Mucosa of stomach (tissue), 1 donor: ENCODE measurements around the gene COX5A.
"Not testable (repeated sequence)": the region's sequence is repeated elsewhere in the genome, so short reads cannot be mapped to it uniquely, and the experiment has no call there.

Experiments
- H3K27me3 ChIP-seq: one replicate; pipeline ENCODE4 v1.7.0; 2013; ENCODE audit warnings: mild to moderate bottlenecking, low read length; ENCODE audit not compliant: control insufficient read depth, insufficient read depth
- H3K36me3 ChIP-seq: one replicate; pipeline ENCODE4 v1.7.0; 2013; ENCODE audit warnings: low read length; ENCODE audit not compliant: control insufficient read depth, insufficient read depth
- H3K4me1 ChIP-seq: one replicate; pipeline ENCODE4 v1.7.0; 2013; ENCODE audit warnings: mild to moderate bottlenecking, low read length; ENCODE audit not compliant: control insufficient read depth, insufficient read depth
- H3K4me3 ChIP-seq: one replicate; pipeline ENCODE4 v1.7.0; 2013; ENCODE audit warnings: low read length
- H3K9ac ChIP-seq: one replicate; pipeline ENCODE4 v1.7.0; 2013; ENCODE audit warnings: mild to moderate bottlenecking, low read length, moderate library complexity
- H3K9me3 ChIP-seq: one replicate; pipeline ENCODE4 v1.7.0; 2013; ENCODE audit warnings: mild to moderate bottlenecking, low read length, moderate library complexity; ENCODE audit not compliant: control insufficient read depth
- donor health status: Pancreatic carcinoma.

The COX5A gene

DNA sequence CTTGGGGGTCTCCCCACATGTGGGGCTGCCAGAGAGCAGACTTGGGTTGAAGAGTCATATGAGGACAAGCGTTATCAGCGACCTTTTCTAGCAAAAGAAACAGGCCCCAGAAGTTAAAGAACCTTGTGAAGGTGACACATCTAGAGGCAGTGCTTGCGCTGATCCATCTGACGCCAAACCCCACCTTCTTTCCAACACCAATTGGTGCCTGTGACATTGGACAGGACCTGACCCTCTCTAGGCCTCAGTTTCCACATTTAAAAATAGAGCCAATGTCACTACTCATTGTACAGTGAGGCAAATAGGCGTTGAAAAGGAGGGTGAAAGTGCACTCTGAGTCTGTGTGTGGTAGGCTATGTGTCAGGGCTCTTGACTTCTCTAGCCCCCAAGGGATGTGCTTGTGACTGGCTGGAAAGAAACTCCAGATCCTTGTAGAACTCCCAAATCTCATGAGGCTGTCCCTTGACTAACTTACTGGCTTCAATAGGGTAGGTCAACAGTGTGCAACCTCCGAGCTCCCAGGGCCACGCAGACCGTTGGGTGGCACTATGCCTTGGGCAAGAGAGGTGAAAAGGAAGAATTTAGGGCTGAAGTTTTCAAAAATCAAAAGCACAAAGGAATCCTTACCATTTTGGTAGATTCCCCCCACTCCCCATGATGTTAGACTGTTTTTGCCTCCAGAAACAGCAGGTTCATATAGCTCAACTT, 30.6 kb downstream of the COX5A start:
- H3K4me3 ChIP-seq = peak overlapping the region; percentile 58
- H3K36me3 ChIP-seq = peaks cover 10% of the 10 kb centered on the region
- no peaks in the 10 kb centered on the region for H3K27me3 ChIP-seq
- peak overlapping the region; percentile 79 for H3K9ac ChIP-seq
- no peaks in the 10 kb centered on the region for H3K9me3 ChIP-seq
- H3K4me1 ChIP-seq = peaks cover 21% of the 10 kb centered on the region

DNA sequence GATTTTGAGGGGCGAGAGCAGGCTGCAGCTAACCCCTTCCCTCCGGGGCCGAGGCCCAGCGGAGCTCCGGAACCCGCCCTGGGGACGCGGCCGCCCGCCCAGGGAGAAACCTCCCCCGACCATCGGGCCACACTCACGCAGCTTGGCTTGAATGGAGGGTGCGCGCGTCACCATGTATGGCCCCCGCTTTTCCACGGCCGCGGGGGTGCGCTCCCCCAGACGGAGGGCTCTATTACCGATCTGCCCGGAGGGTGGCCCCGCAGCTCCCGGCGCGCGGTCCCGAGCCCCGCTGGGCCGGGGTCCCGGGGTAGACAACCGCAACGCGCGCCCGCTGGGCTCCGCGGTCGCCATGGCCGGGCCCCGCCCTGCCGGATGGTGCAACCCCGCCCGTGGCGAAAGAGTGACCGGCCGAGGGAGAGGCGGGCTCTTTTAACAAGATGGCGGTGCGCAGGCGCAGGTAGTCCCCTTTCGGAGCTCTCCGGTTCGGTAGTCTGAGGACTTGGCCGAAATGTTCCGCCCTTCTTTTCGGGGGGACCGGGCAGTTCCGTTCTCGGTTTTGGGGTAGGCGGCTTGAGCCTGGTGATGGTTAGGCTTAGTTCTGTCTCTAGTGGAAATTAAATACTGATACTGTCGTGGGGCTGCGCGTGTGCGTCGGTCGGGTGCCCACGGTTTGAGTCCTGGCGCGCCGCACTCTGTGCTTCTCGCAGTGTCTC, 31.3 kb downstream of the COX5A start, which contains the start of gene FAM219B:
FAM219B (minus strand) TSS at position 402 of the 713 bp plus-strand sequence; CDS start at position 351, 51 bp downstream.
- Histone ChIP-seq H3K36me3 (peaks cover 13% of the 10 kb centered on the region), H3K4me1 (peaks cover 26% of the 10 kb centered on the region), H3K4me3 (peak within 1 kb of the TSS; percentile 58), H3K27me3 (no peaks in the 10 kb centered on the region), H3K9me3 (no peaks in the 10 kb centered on the region), H3K9ac (peak within 1 kb of the TSS; percentile 79)

DNA sequence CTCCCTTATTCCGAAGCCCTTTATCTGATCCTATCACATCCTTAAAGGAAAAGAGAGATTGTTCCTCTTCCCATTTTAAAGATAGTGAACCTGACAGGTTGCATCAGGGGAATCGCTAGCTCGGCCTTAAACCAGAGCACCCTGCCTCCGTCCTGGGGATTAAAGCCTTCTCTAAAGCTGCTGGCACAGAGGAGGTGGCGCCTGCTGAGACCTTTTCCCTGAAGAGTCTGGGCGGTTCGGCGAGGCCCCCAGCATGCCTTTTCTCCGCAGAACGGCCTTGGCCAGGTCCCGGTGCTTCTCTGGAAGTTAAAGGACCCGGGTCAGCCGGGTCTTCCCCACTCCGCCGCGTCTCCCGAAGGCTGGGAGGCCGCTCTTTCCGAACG, 31.8 kb downstream of the COX5A start:
- peak overlapping the region; percentile 58 for H3K4me3 ChIP-seq
- H3K9me3 ChIP-seq = no peaks in the 10 kb centered on the region
- peaks cover 31% of the 10 kb centered on the region for H3K4me1 ChIP-seq
- H3K9ac ChIP-seq = peak overlapping the region; percentile 79
- peaks cover 13% of the 10 kb centered on the region for H3K36me3 ChIP-seq
- no peaks in the 10 kb centered on the region for H3K27me3 ChIP-seq

DNA sequence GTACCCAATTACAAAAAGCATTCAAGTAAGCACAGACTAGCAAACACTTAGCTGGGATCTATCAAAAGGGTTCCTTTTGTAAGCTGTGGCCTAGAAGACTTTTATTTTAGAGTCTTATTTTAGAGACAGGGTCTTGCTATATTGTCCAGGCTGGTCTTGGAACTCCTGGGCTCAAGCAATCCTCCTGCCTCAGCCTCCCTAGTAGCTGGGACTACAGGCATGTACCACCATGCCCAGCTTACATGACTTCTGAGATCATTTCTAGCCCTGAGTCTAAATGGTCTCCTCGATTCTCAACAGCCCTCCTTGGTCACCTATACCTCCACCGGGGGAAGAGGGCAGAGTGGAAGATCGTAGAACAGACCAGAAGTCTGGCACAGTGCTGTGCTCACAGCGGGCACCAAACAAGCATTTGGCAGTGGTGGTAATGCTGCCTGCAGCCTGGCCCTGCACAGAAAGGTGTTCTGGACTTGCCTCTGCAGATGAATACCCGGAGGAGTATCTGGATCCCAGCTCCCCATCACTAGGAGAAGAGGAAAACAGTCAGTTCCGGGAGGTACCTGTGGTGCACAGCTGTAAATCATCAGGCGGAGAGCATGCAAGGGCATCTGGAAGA, 33.6 kb downstream of the COX5A start:
- H3K9ac ChIP-seq = no peak overlapping the region
- H3K27me3 ChIP-seq = no peaks in the 10 kb centered on the region
- no peak overlapping the region for H3K4me3 ChIP-seq
- peaks cover 18% of the 10 kb centered on the region for H3K36me3 ChIP-seq
- peaks cover 32% of the 10 kb centered on the region for H3K4me1 ChIP-seq
- no peaks in the 10 kb centered on the region for H3K9me3 ChIP-seq

DNA sequence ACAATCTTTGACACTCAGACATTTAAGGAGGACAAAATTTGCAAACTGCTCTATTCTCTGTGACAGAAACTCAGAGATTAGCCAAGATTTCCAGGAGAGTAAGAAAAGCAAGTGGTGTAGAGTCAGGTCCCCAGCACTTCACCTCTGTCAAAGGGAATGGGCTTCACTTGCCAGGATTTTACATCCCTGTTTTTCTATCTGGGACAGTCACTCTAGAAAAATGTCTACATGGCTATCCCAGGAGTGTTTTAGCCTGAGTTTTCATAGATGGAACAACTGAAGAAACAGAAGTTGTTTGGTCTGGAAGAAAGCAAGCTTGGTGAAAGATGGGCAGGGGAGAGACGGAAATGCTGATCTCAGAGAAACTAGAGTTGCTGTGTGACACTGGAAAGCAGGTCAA, 34.2 kb downstream of the COX5A start:
- H3K9ac ChIP-seq = no peak overlapping the region
- peaks cover 32% of the 10 kb centered on the region for H3K4me1 ChIP-seq
- no peak overlapping the region for H3K4me3 ChIP-seq
- H3K36me3 ChIP-seq = peaks cover 18% of the 10 kb centered on the region
- no peaks in the 10 kb centered on the region for H3K9me3 ChIP-seq
- H3K27me3 ChIP-seq = no peaks in the 10 kb centered on the region

DNA sequence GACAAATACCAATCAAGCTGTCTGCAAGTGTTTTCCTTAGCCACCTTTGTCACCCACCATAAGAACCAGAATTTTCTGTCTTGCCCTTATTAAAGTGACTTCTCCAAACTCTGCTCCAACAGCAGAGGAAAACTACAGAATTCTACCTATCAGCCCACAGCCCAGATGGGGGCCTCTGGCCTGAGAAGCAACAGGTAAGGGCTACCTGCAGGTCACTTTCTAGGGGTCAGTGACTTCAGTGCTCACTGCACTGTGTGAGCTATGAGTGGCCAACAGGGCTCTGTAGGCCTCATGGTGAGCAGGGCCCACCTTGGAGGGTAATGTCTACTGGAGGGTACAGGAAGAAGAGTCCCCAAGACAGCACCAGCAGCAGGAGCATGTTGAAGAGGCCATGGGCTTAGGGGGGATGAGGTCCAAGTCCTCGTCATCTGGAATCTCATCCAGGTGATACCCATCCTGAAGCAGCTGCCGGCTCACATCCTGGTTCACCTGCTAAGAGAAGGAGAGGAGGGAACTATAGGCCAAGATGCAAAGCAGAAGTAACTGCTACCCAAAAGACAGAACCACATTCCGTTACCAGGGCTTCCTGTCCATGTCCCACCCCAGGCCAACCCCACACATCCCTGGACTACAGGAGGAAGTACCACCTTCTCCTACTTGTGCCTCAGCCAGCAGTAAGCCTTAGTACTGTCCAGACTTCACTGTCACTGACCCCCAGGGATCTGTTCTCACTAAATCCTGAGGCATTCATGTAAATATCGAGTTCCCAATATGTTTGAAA, 35.4 kb downstream of the COX5A start:
- peaks cover 18% of the 10 kb centered on the region for H3K36me3 ChIP-seq
- no peak overlapping the region for H3K9ac ChIP-seq
- peaks cover 32% of the 10 kb centered on the region for H3K4me1 ChIP-seq
- no peaks in the 10 kb centered on the region for H3K9me3 ChIP-seq
- H3K4me3 ChIP-seq = no peak overlapping the region
- H3K27me3 ChIP-seq = no peaks in the 10 kb centered on the region

DNA sequence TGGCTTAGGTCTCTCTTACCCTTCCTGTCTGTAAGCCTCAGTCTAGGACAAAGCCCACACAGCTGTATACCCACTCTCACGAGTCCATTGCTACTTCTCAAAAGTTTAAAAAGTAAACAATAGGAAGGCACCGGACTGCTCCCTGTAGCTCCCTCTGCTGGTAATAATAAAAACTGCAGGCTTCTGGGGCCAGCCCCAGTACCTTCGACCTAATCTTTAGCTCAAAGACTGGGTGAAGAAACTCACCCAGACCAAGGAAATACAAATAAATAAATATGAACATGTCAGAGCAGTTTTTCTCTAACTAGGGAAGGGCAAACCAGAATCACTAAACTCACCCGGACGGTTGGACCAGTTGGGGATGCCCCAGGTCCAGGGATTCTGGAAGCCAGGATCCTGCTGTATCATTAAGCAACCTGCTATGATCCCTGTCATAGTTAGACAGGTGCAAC, 36.2 kb downstream of the COX5A start:
- no peak overlapping the region for H3K9ac ChIP-seq
- H3K36me3 ChIP-seq = peaks cover 23% of the 10 kb centered on the region
- H3K4me3 ChIP-seq = no peak overlapping the region
- no peaks in the 10 kb centered on the region for H3K9me3 ChIP-seq
- peaks cover 27% of the 10 kb centered on the region for H3K4me1 ChIP-seq
- H3K27me3 ChIP-seq = no peaks in the 10 kb centered on the region

DNA sequence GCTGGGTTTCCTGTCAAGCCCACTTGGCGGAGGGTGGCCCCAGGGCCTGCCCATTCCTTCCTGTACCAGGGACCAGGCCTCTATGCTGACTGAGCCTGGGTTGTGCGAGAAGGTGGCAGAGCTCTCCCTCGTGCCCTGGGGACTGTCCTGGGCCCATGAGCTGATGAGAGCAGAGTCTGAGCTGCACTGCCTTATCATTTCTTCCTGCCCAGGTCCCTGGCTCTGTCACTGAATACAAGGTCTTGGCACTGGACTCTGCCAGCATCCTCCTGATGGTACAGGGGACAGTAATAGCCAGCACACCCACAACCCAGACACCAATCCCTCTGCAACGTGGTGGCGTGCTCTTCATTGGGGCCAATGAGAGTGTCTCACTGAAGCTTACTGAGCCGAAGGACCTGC, 40.6 kb downstream of the COX5A start:
- H3K9me3 ChIP-seq = no peaks in the 10 kb centered on the region

DNA sequence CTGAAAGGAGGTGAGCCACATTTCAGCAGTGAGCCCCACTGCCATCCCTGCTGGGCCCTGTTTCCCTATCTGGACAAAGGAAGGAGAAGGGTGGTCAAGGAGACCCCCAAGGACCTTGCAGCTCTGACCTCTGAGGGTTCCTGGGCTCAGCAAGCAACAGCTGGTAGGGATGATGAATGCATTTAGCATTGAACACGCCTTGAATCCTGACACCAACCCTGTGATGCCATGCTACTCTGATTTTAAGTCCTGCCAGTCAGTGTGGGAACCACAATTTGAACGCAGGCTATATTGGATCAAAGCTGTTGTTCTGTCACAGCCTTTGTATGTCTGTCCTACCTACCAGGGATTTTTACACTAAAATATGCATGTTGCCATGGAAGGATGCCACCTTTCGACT, 41.6 kb downstream of the COX5A start:
- no peak overlapping the region for H3K4me3 ChIP-seq
- H3K4me1 ChIP-seq = peaks cover 27% of the 10 kb centered on the region
- H3K9ac ChIP-seq = no peak overlapping the region
- H3K36me3 ChIP-seq = peaks cover 16% of the 10 kb centered on the region
- H3K9me3 ChIP-seq = no peaks in the 10 kb centered on the region
- H3K27me3 ChIP-seq = no peaks in the 10 kb centered on the region

More for the DNA sequence above, 40.6 kb downstream of the COX5A start:
- H3K4me1 ChIP-seq = peaks cover 26% of the 10 kb centered on the region
- H3K4me3 ChIP-seq = no peak overlapping the region
- no peaks in the 10 kb centered on the region for H3K27me3 ChIP-seq
- H3K36me3 ChIP-seq = peaks cover 18% of the 10 kb centered on the region
- no peak overlapping the region for H3K9ac ChIP-seq

DNA sequence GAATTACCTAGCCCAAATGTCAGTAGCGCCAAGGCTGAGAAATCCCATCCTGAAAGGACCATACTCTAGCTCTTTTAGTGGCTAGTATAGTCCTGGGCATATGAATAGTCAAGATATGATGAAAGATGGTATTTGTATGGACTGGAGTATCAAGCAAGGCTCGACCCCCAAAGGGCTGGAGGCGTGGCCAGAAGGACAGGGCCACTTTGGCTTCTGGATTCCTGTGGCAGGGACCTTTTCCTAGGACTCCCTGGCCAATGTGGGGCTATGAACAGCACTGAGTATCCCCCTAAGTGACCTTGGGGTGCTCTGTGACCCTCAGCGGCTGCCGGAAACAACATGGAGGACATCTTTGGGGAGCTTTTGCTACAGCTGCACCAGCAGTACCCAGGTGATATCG, 42.0 kb downstream of the COX5A start:
- Histone ChIP-seq H3K36me3 (peaks cover 16% of the 10 kb centered on the region), H3K4me1 (peaks cover 28% of the 10 kb centered on the region)

DNA sequence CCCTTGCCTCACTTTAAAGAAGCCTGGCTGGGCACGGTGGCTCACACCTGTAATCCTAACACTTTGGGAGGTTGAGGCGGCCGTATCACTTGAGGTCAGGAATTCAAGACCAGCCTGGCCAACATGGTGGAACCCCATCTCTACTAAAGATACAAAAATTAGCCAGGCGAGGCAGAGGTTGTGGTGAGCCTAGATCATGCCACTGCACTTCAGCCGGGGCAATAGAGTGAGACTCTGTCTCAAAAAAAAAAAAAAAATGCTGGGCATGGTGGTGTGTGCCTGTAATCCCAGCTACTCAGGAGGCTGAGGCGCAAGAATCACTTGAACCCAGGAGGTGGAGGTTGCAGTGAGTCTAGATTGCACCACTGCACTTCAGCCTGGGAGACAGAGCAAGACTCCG, 43.5 kb downstream of the COX5A start:
- H3K9me3 ChIP-seq, H3K4me3 ChIP-seq, H3K9ac ChIP-seq, H3K27me3 ChIP-seq: not testable (repeated sequence)
- peaks cover 10% of the 10 kb centered on the region for H3K36me3 ChIP-seq
- peaks cover 37% of the 10 kb centered on the region for H3K4me1 ChIP-seq

More for the DNA sequence above, 42.0 kb downstream of the COX5A start:
- H3K9me3 ChIP-seq = no peaks in the 10 kb centered on the region
- H3K27me3 ChIP-seq = no peaks in the 10 kb centered on the region
- H3K4me3 ChIP-seq = no peak overlapping the region
- no peak overlapping the region for H3K9ac ChIP-seq
